Ovary (tissue), 3 donors: ENCODE data around the gene ASPM.

Experiments
- CTCF ChIP-seq, 3 donors: fragments of 450-650 bp in 2 of 3; fragments of 200-600 bp in 1 of 3; IDR thresholded peaks; one replicate each; pipeline versions ENCODE4 v1.5.1 to v1.8.0; 2016 to 2022; ENCODE audit warnings: antibody characterized with exemption in 3 of 3, mild to moderate bottlenecking in 1 of 3
- EP300 ChIP-seq: sonication (generic); formaldehyde crosslinking; IDR thresholded peaks from one replicate; pipeline ENCODE4 v1.6.1; 2017; ENCODE audit warnings: antibody characterized with exemption
- POLR2A ChIP-seq: fragments of 450-650 bp; IDR thresholded peaks from one replicate; pipeline ENCODE4 v1.6.1; 2017; ENCODE audit warnings: antibody characterized with exemption, mild to moderate bottlenecking, moderate library complexity
- donor health status: DM: no; HTN: no; CAD: no.

- TF ChIP-seq CTCF (IDR thresholded peaks at IDR 0.05) (no peak), EP300 (no peak), POLR2A (no peak)
Observed at GRCh38 chr1:197081117-197081753, 65.2 kb downstream of the ASPM start.
